ENCODE data around the gene CXCL17.

CXCL17 gene

DNA sequence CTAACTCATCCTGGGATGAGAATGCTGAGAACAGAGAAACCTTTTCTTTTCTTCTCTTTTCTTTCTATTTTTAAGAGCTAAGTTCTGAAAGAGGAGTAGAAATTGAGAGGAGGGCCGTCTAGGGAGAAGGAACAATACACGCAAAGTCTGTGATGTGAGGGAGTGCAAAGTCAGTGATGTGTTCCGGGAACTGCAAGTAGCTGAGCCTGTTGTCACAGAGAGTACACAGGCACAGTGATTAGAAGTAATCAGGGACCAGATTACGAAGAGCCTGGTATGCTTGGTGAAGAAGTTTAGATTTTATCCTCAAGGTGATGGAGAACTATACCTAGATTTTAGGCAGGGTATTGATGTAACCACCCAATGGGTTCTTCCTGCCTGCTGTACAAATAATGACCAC lies 32.0 kb upstream of the CXCL17 start:
- Histone ChIP-seq H3K4me1 (ENCODE audit: control insufficient read depth, insufficient read depth, low read length) (peaks cover 43% of the 10 kb centered on the region), H3K9me3 (ENCODE audit: control insufficient read depth, insufficient read depth, low read length) (no peaks in the 10 kb centered on the region), H3K9ac (ENCODE audit: low read depth, low read length) (no peak overlapping the region), H3K4me3 (ENCODE audit: low read depth, low read length) (no peak overlapping the region), H3K36me3 (ENCODE audit: control insufficient read depth, insufficient read depth, low read length) (no peaks in the 10 kb centered on the region), H3K27me3 (ENCODE audit: control insufficient read depth, insufficient read depth, low read length) (no peaks in the 10 kb centered on the region)

- Histone ChIP-seq H3K4me3 (ENCODE audit: low read depth, low read length) (no peak overlapping the region), H3K36me3 (ENCODE audit: control insufficient read depth, insufficient read depth, low read length) (no peaks in the 10 kb centered on the region), H3K9me3 (ENCODE audit: control insufficient read depth, insufficient read depth, low read length) (no peaks in the 10 kb centered on the region), H3K9ac (ENCODE audit: low read depth, low read length) (no peak overlapping the region), H3K4me1 (ENCODE audit: control insufficient read depth, insufficient read depth, low read length) (peaks cover 43% of the 10 kb centered on the region), H3K27me3 (ENCODE audit: control insufficient read depth, insufficient read depth, low read length) (no peaks in the 10 kb centered on the region)
Measured at GRCh38 chr19:42473686-42474085, 30.9 kb upstream of the CXCL17 start.

GRCh38 chr19:42472402-42473147 lies 29.8 kb upstream of the CXCL17 start:
- Histone ChIP-seq H3K4me1 (ENCODE audit: control insufficient read depth, insufficient read depth, low read length) (peaks cover 43% of the 10 kb centered on the region), H3K4me3 (ENCODE audit: low read depth, low read length) (no peak overlapping the region), H3K9me3 (ENCODE audit: control insufficient read depth, insufficient read depth, low read length) (no peaks in the 10 kb centered on the region), H3K36me3 (ENCODE audit: control insufficient read depth, insufficient read depth, low read length) (no peaks in the 10 kb centered on the region), H3K27me3 (ENCODE audit: control insufficient read depth, insufficient read depth, low read length) (no peaks in the 10 kb centered on the region), H3K9ac (ENCODE audit: low read depth, low read length) (no peak overlapping the region)

DNA sequence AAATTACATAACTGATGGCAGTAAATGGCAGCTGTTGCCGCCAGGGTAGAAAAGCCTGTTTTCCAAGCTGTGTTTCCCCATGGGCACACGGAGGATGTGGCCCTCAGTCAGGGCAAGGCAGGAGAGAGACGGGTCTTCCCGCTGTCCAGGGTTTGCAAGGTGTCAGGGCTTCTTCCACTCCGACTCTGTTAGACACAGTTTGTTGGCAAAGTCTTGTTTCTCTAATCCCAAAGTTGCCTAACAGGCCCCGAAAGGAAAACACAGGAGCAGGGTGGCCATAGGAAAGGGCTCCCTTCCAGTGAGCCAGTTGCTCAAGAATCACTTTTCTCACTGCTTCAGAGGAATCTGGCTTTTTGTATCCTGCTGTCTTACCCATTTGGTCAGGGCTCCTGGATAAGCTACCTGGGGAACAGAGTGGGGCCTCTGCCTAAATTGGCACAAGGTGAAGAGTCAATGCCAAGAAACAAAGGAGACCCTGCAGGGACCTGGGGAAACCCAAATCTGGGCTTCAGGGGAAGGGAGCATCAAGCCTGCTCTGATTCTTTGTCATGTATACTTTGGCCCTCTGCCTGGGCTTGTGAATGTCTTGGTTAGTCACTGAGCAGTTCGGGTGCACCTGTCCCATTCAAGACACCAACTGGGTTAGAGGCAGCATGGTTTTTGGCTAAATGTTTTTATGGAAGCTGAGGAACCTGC lies 29.0 kb upstream of the CXCL17 start:
- H3K4me1 ChIP-seq (ENCODE audit: control insufficient read depth, insufficient read depth, low read length): peaks cover 45% of the 10 kb centered on the region
- no peaks in the 10 kb centered on the region for H3K9me3 ChIP-seq (ENCODE audit: control insufficient read depth, insufficient read depth, low read length)
- H3K27me3 ChIP-seq (ENCODE audit: control insufficient read depth, insufficient read depth, low read length): no peaks in the 10 kb centered on the region
- H3K36me3 ChIP-seq (ENCODE audit: control insufficient read depth, insufficient read depth, low read length): no peaks in the 10 kb centered on the region
- peak overlapping the region; percentile 47 for H3K9ac ChIP-seq (ENCODE audit: low read depth, low read length)
- H3K4me3 ChIP-seq (ENCODE audit: low read depth, low read length): no peak overlapping the region

DNA sequence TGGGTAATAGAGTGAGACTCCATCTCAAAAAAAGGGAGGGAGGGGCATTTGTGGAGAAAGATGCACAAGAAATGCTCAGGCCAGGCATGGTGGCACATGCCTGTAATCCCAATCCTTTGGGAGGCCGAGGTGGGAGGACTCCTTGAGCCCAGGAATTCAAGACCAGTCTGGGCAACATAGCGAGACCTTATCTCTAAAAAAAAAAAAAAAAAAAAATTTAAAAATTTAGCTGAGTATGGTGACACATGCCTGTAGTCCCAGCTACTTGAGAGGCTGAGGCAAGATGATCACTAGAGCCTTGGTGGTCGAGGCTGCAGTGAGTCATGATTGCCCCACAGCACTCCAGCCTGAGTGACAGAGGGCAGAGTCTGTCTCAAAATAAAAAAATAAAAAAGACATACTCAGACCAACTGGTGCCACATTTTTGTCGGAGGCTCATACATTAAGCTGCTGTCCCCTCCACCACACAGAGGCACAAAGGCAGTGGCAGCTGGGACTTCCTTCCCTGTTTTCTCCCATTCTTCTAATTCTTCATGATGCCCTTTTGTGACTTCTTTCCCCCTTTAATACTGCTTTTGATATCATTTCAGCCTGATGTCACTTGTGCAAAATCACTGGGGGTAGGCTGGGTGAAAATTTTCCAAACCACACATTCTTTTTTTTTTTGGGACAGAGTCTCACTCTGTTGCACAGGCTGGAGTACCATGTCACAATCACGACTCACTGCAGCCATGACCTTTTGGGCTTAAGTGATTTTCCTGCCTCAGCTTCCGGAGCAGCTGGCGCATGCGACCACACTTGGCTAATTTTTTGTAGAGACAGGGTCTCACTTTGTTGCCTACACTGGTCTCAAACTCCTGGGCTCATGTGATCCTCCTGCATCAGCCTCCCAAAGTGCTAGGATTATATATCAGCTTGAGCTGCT lies 26.8 kb upstream of the CXCL17 start:
- H3K27me3 ChIP-seq (ENCODE audit: control insufficient read depth, insufficient read depth, low read length): no peaks in the 10 kb centered on the region
- H3K36me3 ChIP-seq (ENCODE audit: control insufficient read depth, insufficient read depth, low read length): no peaks in the 10 kb centered on the region
- H3K4me3 ChIP-seq (ENCODE audit: low read depth, low read length): no peak overlapping the region
- no peak overlapping the region for H3K9ac ChIP-seq (ENCODE audit: low read depth, low read length)
- peaks cover 33% of the 10 kb centered on the region for H3K4me1 ChIP-seq (ENCODE audit: control insufficient read depth, insufficient read depth, low read length)
- H3K9me3 ChIP-seq (ENCODE audit: control insufficient read depth, insufficient read depth, low read length): no peaks in the 10 kb centered on the region

DNA sequence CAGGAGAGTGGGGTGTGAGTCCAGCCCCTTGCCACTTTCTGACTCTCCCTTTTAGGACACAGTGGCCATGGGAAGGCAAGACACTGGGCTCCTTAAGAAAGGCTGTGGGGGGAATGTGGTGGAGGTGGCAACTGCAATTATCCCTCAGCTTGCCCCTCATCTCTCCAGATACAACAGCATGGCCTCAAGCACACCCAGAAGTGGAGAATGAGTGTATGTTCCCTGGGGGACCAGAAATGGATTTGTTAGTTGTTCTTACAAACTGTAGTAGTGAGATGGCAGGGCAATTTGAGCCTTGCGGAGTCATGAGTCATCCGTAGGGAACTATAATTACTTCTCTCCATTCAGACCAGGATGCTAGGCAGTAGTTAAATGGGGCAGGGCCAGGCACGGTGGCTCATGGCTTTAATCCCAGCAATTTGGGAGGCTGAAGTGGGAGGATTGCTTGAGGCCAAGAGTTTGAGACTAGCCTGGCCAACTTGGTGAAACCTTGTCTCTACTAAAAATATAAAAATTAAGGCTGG lies 25.6 kb upstream of the CXCL17 start:
- Histone ChIP-seq H3K36me3 (ENCODE audit: control insufficient read depth, insufficient read depth, low read length) (no peaks in the 10 kb centered on the region), H3K4me1 (ENCODE audit: control insufficient read depth, insufficient read depth, low read length) (peaks cover 25% of the 10 kb centered on the region), H3K9me3 (ENCODE audit: control insufficient read depth, insufficient read depth, low read length) (no peaks in the 10 kb centered on the region), H3K27me3 (ENCODE audit: control insufficient read depth, insufficient read depth, low read length) (no peaks in the 10 kb centered on the region), H3K9ac (ENCODE audit: low read depth, low read length) (no peak overlapping the region), H3K4me3 (ENCODE audit: low read depth, low read length) (no peak overlapping the region)

DNA sequence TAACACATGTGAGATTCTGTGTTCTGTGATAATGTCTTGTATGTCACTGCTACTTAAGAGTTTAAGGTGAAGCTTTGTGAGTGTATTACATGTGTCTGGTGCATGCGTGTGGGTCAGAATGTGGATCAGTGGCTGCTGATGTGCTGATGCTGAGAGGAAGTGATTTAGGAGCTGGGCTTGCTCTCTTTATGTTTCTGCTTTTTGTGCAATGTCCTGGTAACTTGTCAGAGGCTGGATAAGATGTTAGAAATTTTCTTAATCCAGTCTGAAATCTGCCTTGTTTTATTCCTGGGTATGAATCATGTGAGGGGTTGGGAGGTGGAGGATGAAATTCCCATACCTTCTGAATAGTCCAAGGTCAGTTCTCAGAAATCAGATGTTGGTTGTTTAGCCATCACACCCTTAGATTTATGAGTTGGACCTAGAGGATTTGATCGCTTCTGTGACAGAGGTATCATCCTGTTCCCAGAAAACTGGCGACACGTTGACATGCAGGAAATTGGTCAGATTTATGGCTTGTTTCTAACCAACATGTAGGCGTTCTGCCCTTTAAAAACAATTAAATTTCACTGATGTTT lies 24.5 kb upstream of the CXCL17 start:
- Histone ChIP-seq H3K9ac (ENCODE audit: low read depth, low read length) (no peak overlapping the region), H3K27me3 (ENCODE audit: control insufficient read depth, insufficient read depth, low read length) (no peaks in the 10 kb centered on the region)

GRCh38 chr19:42466521-42467182 lies 23.9 kb upstream of the CXCL17 start:
- no peaks in the 10 kb centered on the region for H3K27me3 ChIP-seq (ENCODE audit: control insufficient read depth, insufficient read depth, low read length)
- no peaks in the 10 kb centered on the region for H3K36me3 ChIP-seq (ENCODE audit: control insufficient read depth, insufficient read depth, low read length)
- H3K9me3 ChIP-seq (ENCODE audit: control insufficient read depth, insufficient read depth, low read length): no peaks in the 10 kb centered on the region
- peaks cover 11% of the 10 kb centered on the region for H3K4me1 ChIP-seq (ENCODE audit: control insufficient read depth, insufficient read depth, low read length)
- H3K9ac ChIP-seq (ENCODE audit: low read depth, low read length): no peak overlapping the region
- H3K4me3 ChIP-seq (ENCODE audit: low read depth, low read length): no peak overlapping the region

More for the DNA sequence above, 24.5 kb upstream of the CXCL17 start:
- Histone ChIP-seq H3K9me3 (ENCODE audit: control insufficient read depth, insufficient read depth, low read length) (no peaks in the 10 kb centered on the region), H3K4me3 (ENCODE audit: low read depth, low read length) (no peak overlapping the region), H3K4me1 (ENCODE audit: control insufficient read depth, insufficient read depth, low read length) (peaks cover 16% of the 10 kb centered on the region), H3K36me3 (ENCODE audit: control insufficient read depth, insufficient read depth, low read length) (no peaks in the 10 kb centered on the region)

GRCh38 chr19:42465827-42466280 lies 23.1 kb upstream of the CXCL17 start:
- H3K4me3 ChIP-seq (ENCODE audit: low read depth, low read length): no peak overlapping the region
- peaks cover 4% of the 10 kb centered on the region for H3K4me1 ChIP-seq (ENCODE audit: control insufficient read depth, insufficient read depth, low read length)
- H3K27me3 ChIP-seq (ENCODE audit: control insufficient read depth, insufficient read depth, low read length): no peaks in the 10 kb centered on the region
- no peak overlapping the region for H3K9ac ChIP-seq (ENCODE audit: low read depth, low read length)
- H3K36me3 ChIP-seq (ENCODE audit: control insufficient read depth, insufficient read depth, low read length): no peaks in the 10 kb centered on the region
- no peaks in the 10 kb centered on the region for H3K9me3 ChIP-seq (ENCODE audit: control insufficient read depth, insufficient read depth, low read length)

- Histone ChIP-seq H3K27me3 (ENCODE audit: control insufficient read depth, insufficient read depth, low read length) (no peaks in the 10 kb centered on the region), H3K9ac (ENCODE audit: low read depth, low read length) (no peak overlapping the region), H3K9me3 (ENCODE audit: control insufficient read depth, insufficient read depth, low read length) (no peaks in the 10 kb centered on the region), H3K4me1 (ENCODE audit: control insufficient read depth, insufficient read depth, low read length) (peaks cover 5% of the 10 kb centered on the region), H3K4me3 (ENCODE audit: low read depth, low read length) (no peak overlapping the region), H3K36me3 (ENCODE audit: control insufficient read depth, insufficient read depth, low read length) (no peaks in the 10 kb centered on the region)
Measured at GRCh38 chr19:42461700-42462324, 19.1 kb upstream of the CXCL17 start.
